GM19035 (cell line): ENCODE data around the gene TAMM41.
A peak's percentile ranks its signal among the peaks of the same experiment; 100 is the strongest.
"Not testable (repeated sequence)": the region's sequence is repeated elsewhere in the genome, so short reads cannot be mapped to it uniquely, and the experiment has no call there.

ENCODE experiments used
- ATAC-seq: cut with Tn5 transposase; IDR thresholded peaks from one replicate; pipeline ENCODE4 v1.9.1; 2021; ENCODE audit not compliant: unreplicated experiment

TAMM41 gene

GRCh38 chr3:11815111-11815510, 31.6 kb downstream of the TAMM41 start:
- ATAC-seq = no peak

- ATAC-seq = no peak
Observed at GRCh38 chr3:11814663-11815062, 32.0 kb downstream of the TAMM41 start.

GRCh38 chr3:11810276-11810675, 36.4 kb downstream of the TAMM41 start:
- ATAC-seq = no peak

- no peak for ATAC-seq
Observed at GRCh38 chr3:11808231-11808630, 38.5 kb downstream of the TAMM41 start.

GRCh38 chr3:11807686-11808085, 39.0 kb downstream of the TAMM41 start:
- ATAC-seq = no peak

- ATAC-seq = no peak
Observed at GRCh38 chr3:11805716-11806115, 41.0 kb downstream of the TAMM41 start.

GRCh38 chr3:11803977-11804892, 42.5 kb downstream of the TAMM41 start:
- ATAC-seq = no peak

- ATAC-seq = no peak
Observed at GRCh38 chr3:11799791-11800190, 46.9 kb downstream of the TAMM41 start.

GRCh38 chr3:11794927-11795326, 51.8 kb downstream of the TAMM41 start:
- no peak for ATAC-seq

GRCh38 chr3:11791339-11792200, 55.1 kb downstream of the TAMM41 start:
- ATAC-seq = no peak

GRCh38 chr3:11789412-11789811, 57.3 kb downstream of the TAMM41 start:
- no peak for ATAC-seq

- ATAC-seq = no peak
Observed at GRCh38 chr3:11784971-11785377, 61.7 kb downstream of the TAMM41 start.

GRCh38 chr3:11780341-11780740, 66.3 kb downstream of the TAMM41 start:
- ATAC-seq = no peak

- ATAC-seq = no peak
Observed at GRCh38 chr3:11779626-11780025, 67.1 kb downstream of the TAMM41 start.

- no peak for ATAC-seq
Observed at GRCh38 chr3:11778248-11778647, 68.4 kb downstream of the TAMM41 start.

- no peak for ATAC-seq
Observed at GRCh38 chr3:11776346-11776745, 70.3 kb downstream of the TAMM41 start.

- no peak for ATAC-seq
Observed at GRCh38 chr3:11775493-11775892, 71.2 kb downstream of the TAMM41 start.

GRCh38 chr3:11774296-11774877, 72.3 kb downstream of the TAMM41 start:
- ATAC-seq = no peak

GRCh38 chr3:11771931-11772330, 74.8 kb downstream of the TAMM41 start:
- not testable (repeated sequence) for ATAC-seq

- peak; percentile 97 for ATAC-seq
Observed at GRCh38 chr3:11770477-11771391, 76.0 kb downstream of the TAMM41 start.
